GM12878 (cell line): Measurements from ENCODE around the gene CHST14.

Experiments used
- CTCF ChIP-seq, 3 experiments: IDR thresholded peaks in 2 of 3; conservative IDR thresholded peaks in 1 of 3; 2 replicates each; pipeline ENCODE4 v1.5.1; 2011; ENCODE audit warnings: low read depth in 3 of 3, low read length in 3 of 3, mild to moderate bottlenecking in 3 of 3, control low read depth in 2 of 3, moderate library complexity in 2 of 3, inconsistent platforms in 1 of 3, mixed read lengths in 1 of 3; ENCODE audit not compliant: control insufficient read depth in 2 of 3, insufficient read depth in 1 of 3; ENCODE audit errors: extremely low read depth in 1 of 3
- EGR1 ChIP-seq, 2 experiments: IDR thresholded peaks; 1 replicate in 1 of 2; 2 replicates in 1 of 2; pipeline ENCODE4 v1.6.1; 2011 to 2012; ENCODE audit warnings: low read depth in 2 of 2, low read length in 2 of 2, borderline replicate concordance in 1 of 2, mild to moderate bottlenecking in 1 of 2, moderate library complexity in 1 of 2
- EZH2 ChIP-seq: IDR thresholded peaks from 2 replicates; pipeline ENCODE4 v1.6.1; 2012; ENCODE audit warnings: low read depth, mild to moderate bottlenecking, control low read depth, inconsistent platforms, low read length, borderline replicate concordance; ENCODE audit not compliant: control insufficient read depth
- FOXK2 ChIP-seq: fragments of 450-650 bp; IDR thresholded peaks from 2 replicates; pipeline ENCODE4 v1.6.1; 2017; ENCODE audit warnings: mild to moderate bottlenecking, moderate library complexity
- GABPA ChIP-seq: IDR thresholded peaks from 2 replicates; pipeline ENCODE4 v1.6.1; 2014; ENCODE audit warnings: antibody characterized with exemption, low read depth, mild to moderate bottlenecking, inconsistent platforms
- HDAC2 ChIP-seq: fragments of 200-600 bp; sonication (generic); IDR thresholded peaks from 2 replicates; pipeline ENCODE4 v1.6.1; 2017
- POLR2A ChIP-seq: IDR thresholded peaks from 2 replicates; pipeline ENCODE4 v1.6.1; 2011; ENCODE audit warnings: low read depth, mild to moderate bottlenecking, low read length
- POLR2AphosphoS5 ChIP-seq: IDR thresholded peaks from 2 replicates; pipeline ENCODE4 v1.6.1; 2011; ENCODE audit warnings: mild to moderate bottlenecking, low read length, inconsistent platforms
- RAD51 ChIP-seq: fragments of 450-650 bp; IDR thresholded peaks from 2 replicates; pipeline ENCODE4 v1.6.1; 2016; ENCODE audit warnings: moderate library complexity, mild to moderate bottlenecking, inconsistent platforms
- ZNF274 ChIP-seq: IDR thresholded peaks from one replicate; pipeline ENCODE4 v1.8.0; 2011; ENCODE audit not compliant: insufficient read length, insufficient read depth

- TF ChIP-seq EZH2 (no peak), RAD51 (no peak), POLR2AphosphoS5 (no peak), GABPA (no peak), CTCF (IDR thresholded peaks at IDR 0.05 in 2 of 3, conservative IDR thresholded peaks at IDR 0.05 in 1 of 3; ENCODE audit: control insufficient read depth in 2 of 3, extremely low read depth in 1 of 3, insufficient read depth in 1 of 3, low read depth in 3 of 3, low read length in 3 of 3) (no peak), POLR2A (no peak), HDAC2 (no peak), ZNF274 (no peak), EGR1 (IDR thresholded peaks at IDR 0.05; ENCODE audit: borderline replicate concordance in 1 of 2, low read depth in 2 of 2, low read length in 2 of 2) (no peak), FOXK2 (no peak)
These were observed 1.9 kb upstream of the CHST14 start for GRCh38 chr15:40468898-40469331.
